SK-N-SH treated with all-trans-retinoic acid at 6 μM for 48 hours (cell line): ENCODE results near the gene FRMD8.

ENCODE experiments used
- ATAC-seq: fragments of 200-7000 bp; cut with Tn5 transposase; 3 replicates; pipeline ENCODE4 v1.9.1; 2020; ENCODE audit warnings: mild to moderate bottlenecking, moderate library complexity
- ARNTL ChIP-seq: fragments of 450-650 bp; formaldehyde crosslinking; IDR thresholded peaks from 2 replicates; pipeline ENCODE4 v1.5.0; 2020; ENCODE audit warnings: low read depth, mild to moderate bottlenecking, moderate library complexity, borderline replicate concordance
- BACH2 ChIP-seq: fragments of 250-450 bp; sonication (Bioruptor Pico); IDR thresholded peaks from 2 replicates; pipeline ENCODE4 v1.9.0; 2021; ENCODE audit warnings: mild to moderate bottlenecking, borderline replicate concordance
- CREB5 ChIP-seq: fragments of 250-450 bp; sonication (Bioruptor Pico); IDR thresholded peaks from 2 replicates; pipeline ENCODE4 v1.5.1; 2020; ENCODE audit warnings: low read depth, mild to moderate bottlenecking, moderate library complexity
- CSDC2 ChIP-seq: fragments of 250-450 bp; sonication (Bioruptor Pico); IDR thresholded peaks from 2 replicates; pipeline ENCODE4 v1.5.0; 2020; ENCODE audit warnings: mild to moderate bottlenecking, moderate library complexity
- CSRNP3 ChIP-seq: fragments of 250-450 bp; sonication (Bioruptor Pico); IDR thresholded peaks from 2 replicates; pipeline ENCODE4 v1.5.1; 2021; ENCODE audit warnings: mild to moderate bottlenecking, moderate library complexity
- ESRRG ChIP-seq: fragments of 250-450 bp; sonication (Bioruptor Pico); IDR thresholded peaks from 2 replicates; pipeline ENCODE4 v1.6.1; 2021; ENCODE audit warnings: mild to moderate bottlenecking
- GLIS3 ChIP-seq: fragments of 250-450 bp; sonication (Bioruptor Pico); IDR thresholded peaks from 2 replicates; pipeline ENCODE4 v1.5.0; 2020; ENCODE audit warnings: mild to moderate bottlenecking, moderate library complexity
- ISL1 ChIP-seq: fragments of 250-450 bp; sonication (Bioruptor Pico); IDR thresholded peaks from 2 replicates; pipeline ENCODE4 v2.1.2; 2022; ENCODE audit warnings: mild to moderate bottlenecking, moderate library complexity
- OSR1 ChIP-seq: fragments of 250-450 bp; sonication (Bioruptor Pico); IDR thresholded peaks from 2 replicates; pipeline ENCODE4 v1.8.0; 2022; ENCODE audit warnings: moderate library complexity, mild to moderate bottlenecking, inconsistent platforms
- PATZ1 ChIP-seq: fragments of 250-450 bp; sonication (Bioruptor Pico); IDR thresholded peaks from 2 replicates; pipeline ENCODE4 v1.8.0; 2020; ENCODE audit warnings: mild to moderate bottlenecking, moderate library complexity, borderline replicate concordance
- POU6F1 ChIP-seq: fragments of 250-450 bp; sonication (Bioruptor Pico); IDR thresholded peaks from 2 replicates; pipeline ENCODE4 v1.8.0; 2021; ENCODE audit warnings: low read depth, mild to moderate bottlenecking, moderate library complexity, borderline replicate concordance
- PPARA ChIP-seq: fragments of 250-450 bp; sonication (Bioruptor Pico); IDR thresholded peaks from 2 replicates; pipeline ENCODE4 v1.5.0; 2020; ENCODE audit warnings: mild to moderate bottlenecking, borderline replicate concordance
- RARB ChIP-seq: fragments of 250-450 bp; sonication (Bioruptor Pico); IDR thresholded peaks from 2 replicates; pipeline ENCODE4 v1.8.0; 2021; ENCODE audit warnings: mild to moderate bottlenecking, moderate library complexity
- SNAI2 ChIP-seq: fragments of 250-450 bp; sonication (Bioruptor Pico); IDR thresholded peaks from 2 replicates; pipeline ENCODE4 v1.5.0; 2020; ENCODE audit warnings: mild to moderate bottlenecking, moderate library complexity
- TCF4 ChIP-seq: fragments of 250-450 bp; sonication (Bioruptor Pico); IDR thresholded peaks from 2 replicates; pipeline ENCODE4 v1.8.0; 2021; ENCODE audit warnings: mild to moderate bottlenecking, moderate library complexity, borderline replicate concordance
- TOX ChIP-seq: fragments of 250-450 bp; sonication (Bioruptor Pico); IDR thresholded peaks from 2 replicates; pipeline ENCODE4 v1.8.0; 2021; ENCODE audit warnings: mild to moderate bottlenecking, moderate library complexity, borderline replicate concordance
- TSHZ2 ChIP-seq: fragments of 250-450 bp; sonication (Bioruptor Pico); IDR thresholded peaks from 2 replicates; pipeline ENCODE4 v1.5.0; 2020; ENCODE audit warnings: mild to moderate bottlenecking, moderate library complexity
- ZC3H10 ChIP-seq: fragments of 250-450 bp; sonication (Bioruptor Pico); IDR thresholded peaks from 2 replicates; pipeline ENCODE4 v1.5.1; 2021; ENCODE audit warnings: mild to moderate bottlenecking, moderate library complexity
- ZFP3 ChIP-seq: fragments of 250-450 bp; sonication (Bioruptor Pico); IDR thresholded peaks from 2 replicates; pipeline ENCODE4 v1.5.0; 2020; ENCODE audit warnings: mild to moderate bottlenecking, moderate library complexity
- ZFP30 ChIP-seq: fragments of 450-650 bp; formaldehyde crosslinking; IDR thresholded peaks from 2 replicates; pipeline ENCODE4 v1.5.0; 2022; ENCODE audit warnings: mild to moderate bottlenecking, moderate library complexity
- ZNF565 ChIP-seq: fragments of 450-650 bp; formaldehyde crosslinking; conservative IDR thresholded peaks from 2 replicates; pipeline ENCODE4 v1.5.0; 2020; ENCODE audit warnings: low read depth, mild to moderate bottlenecking, moderate library complexity
- ZNF70 ChIP-seq: fragments of 450-650 bp; formaldehyde crosslinking; IDR thresholded peaks from 2 replicates; pipeline ENCODE4 v1.5.0; 2020; ENCODE audit warnings: mild to moderate bottlenecking, moderate library complexity
- ZNF8 ChIP-seq: fragments of 450-650 bp; formaldehyde crosslinking; IDR thresholded peaks from 2 replicates; pipeline ENCODE4 v1.5.0; 2020; ENCODE audit warnings: mild to moderate bottlenecking, moderate library complexity

Gene FRMD8

GRCh38 chr11:65422633-65423515 is 36.4 kb downstream of the FRMD8 start, which contains the start of gene NEAT1:
TSS of gene NEAT1 (plus strand) at chr11:65422798.
- peak; percentile 96 for TF ChIP-seq TSHZ2 (CRISPR knock-in tag)
- peak; percentile 99 for TF ChIP-seq PPARA (CRISPR knock-in tag)
- peak; percentile 97 for TF ChIP-seq ZNF70
- TF ChIP-seq BACH2 (CRISPR knock-in tag): no peak
- peak; percentile 100 for TF ChIP-seq SNAI2
- peak; percentile 100 for TF ChIP-seq POU6F1 (CRISPR knock-in tag)
- TF ChIP-seq ARNTL: peak; percentile 99
- TF ChIP-seq RARB (CRISPR knock-in tag): peak; percentile 100
- TF ChIP-seq TCF4 (CRISPR knock-in tag): peak; percentile 99
- TF ChIP-seq ISL1: peak; percentile 32; the same call in 1 of the 2 replicates
- peak; percentile 99 for TF ChIP-seq ZNF8 (CRISPR knock-in tag)
- peak; percentile 100 for TF ChIP-seq ZNF565 (CRISPR knock-in tag)
- TF ChIP-seq ZFP30 (CRISPR knock-in tag): peak; percentile 98
- TF ChIP-seq ZC3H10 (CRISPR knock-in tag): peak; percentile 100
- TF ChIP-seq CSRNP3 (CRISPR knock-in tag): peak; percentile 100
- TF ChIP-seq OSR1: 0 out of 2 replicates have a peak, but pooled peaks have one; percentile 20
- peak; percentile 94 for TF ChIP-seq ZFP3
- peak; percentile 100 for TF ChIP-seq PATZ1
- peak; percentile 100 for TF ChIP-seq TOX (CRISPR knock-in tag)
- TF ChIP-seq GLIS3 (CRISPR knock-in tag): peak; percentile 100
- TF ChIP-seq CSDC2 (CRISPR knock-in tag): peak; percentile 100
- TF ChIP-seq CREB5 (CRISPR knock-in tag): peak; percentile 100
- peak; percentile 100 for TF ChIP-seq ESRRG (CRISPR knock-in tag)
- ATAC-seq: peak; percentile 34

GRCh38 chr11:65423516-65424204 is 37.2 kb downstream of the FRMD8 start:
- no peak for ATAC-seq

More at GRCh38 chr11:65423516-65424204, 37.2 kb downstream of the FRMD8 start:
- TF ChIP-seq PPARA (CRISPR knock-in tag): no peak
- 0 out of 2 replicates have a peak, but pooled peaks have one; percentile 8 for TF ChIP-seq ZFP30 (CRISPR knock-in tag)
- 0 out of 2 replicates have a peak, but pooled peaks have one; percentile 30 for TF ChIP-seq CSRNP3 (CRISPR knock-in tag)
- TF ChIP-seq CREB5 (CRISPR knock-in tag): peak; percentile 22
- peak; percentile 89 for TF ChIP-seq ESRRG (CRISPR knock-in tag)
- TF ChIP-seq ZFP3: no peak
- TF ChIP-seq ZNF8 (CRISPR knock-in tag): 0 out of 2 replicates have a peak, but pooled peaks have one; percentile 3
- TF ChIP-seq ZC3H10 (CRISPR knock-in tag): peak; percentile 50; the same call in 1 of the 2 replicates
- TF ChIP-seq TOX (CRISPR knock-in tag): peak; percentile 4; the same call in 1 of the 2 replicates
